Activated CD8-positive, alpha-beta memory T cell treated with anti-CD3 and anti-CD28 coated beads, Interleukin-2, amount 10 ng/mL, durations not matched to agents 7 days and 5 days (primary cell): ENCODE measurements around the gene CCM2. TPM values are rescaled to one million over a fixed set of nuclear protein-coding genes. Genes with fewer than 3 reads are reported as not detected.
A peak's percentile ranks its signal among the peaks of the same experiment; 100 is the strongest.
"Not testable (repeated sequence)": the region's sequence is repeated elsewhere in the genome, so short reads cannot be mapped to it uniquely, and the experiment has no call there.

Experiments used
- ATAC-seq: fragments of 150-1000 bp; cut with Tn5 transposase; one replicate; pipeline ENCODE4 v1.10.0; 2021; ENCODE audit warnings: moderate library complexity
- CTCF ChIA-PET: fragments of 350-600 bp; sonication (Branson Sonifier 250); formaldehyde crosslinking; loops from one replicate; lab custom pipeline; 2021; ENCODE audit warnings: antibody characterized with exemption; lab: Charles Lee
- DNase-seq: peaks from one replicate; pipeline ENCODE4 v3.0.0-alpha.2; 2020
- H3K27ac Mint-ChIP-seq: one replicate; pipeline ENCODE4 v1.8.0; 2021; ENCODE audit warnings: mild to moderate bottlenecking, mixed read lengths
- H3K27me3 Mint-ChIP-seq: one replicate; pipeline ENCODE4 v1.8.0; 2021; ENCODE audit warnings: mixed read lengths
- H3K36me3 Mint-ChIP-seq: one replicate; pipeline ENCODE4 v1.8.0; 2021; ENCODE audit warnings: mild to moderate bottlenecking, mixed read lengths
- H3K4me1 Mint-ChIP-seq: one replicate; pipeline ENCODE4 v1.8.0; 2021; ENCODE audit warnings: mixed read lengths
- H3K4me3 Mint-ChIP-seq: one replicate; pipeline ENCODE4 v1.8.0; 2021; ENCODE audit warnings: mild to moderate bottlenecking, moderate library complexity, mixed read lengths
- H3K9me3 Mint-ChIP-seq: one replicate; pipeline ENCODE4 v1.8.0; 2022; ENCODE audit warnings: low read depth, mixed read lengths
- total RNA-seq, 2 experiments: library from RNA; stranded (reverse); gene quantifications; one replicate each; pipeline ENCODE4 v1.2.3, GENCODE V29; 2021

Gene CCM2
- total RNA-seq, 2 experiments from 2014 or later = 87.5 to 113 TPM

GRCh38 chr7:45001826-45002225 lies 1.8 kb downstream of the CCM2 start:
- DNase-seq = no peak
- CTCF ChIA-PET = interaction anchor here (0.6 to 4.4 kb wide), 14 partner anchors 12 to 134 kb away, joined by 3 to 29 read pairs (median 4); partner anchors contain the start of genes MYO1G and PURB
- no peaks in the 10 kb centered on the region for H3K9me3 Mint-ChIP-seq
- no peak for ATAC-seq
- H3K4me1 Mint-ChIP-seq = peaks cover 53% of the 10 kb centered on the region
- H3K36me3 Mint-ChIP-seq = peaks cover 29% of the 10 kb centered on the region
- peak overlapping the region; percentile 17 for H3K4me3 Mint-ChIP-seq
- no peaks in the 10 kb centered on the region for H3K27me3 Mint-ChIP-seq
- peak overlapping the region; percentile 6 for H3K27ac Mint-ChIP-seq

DNA sequence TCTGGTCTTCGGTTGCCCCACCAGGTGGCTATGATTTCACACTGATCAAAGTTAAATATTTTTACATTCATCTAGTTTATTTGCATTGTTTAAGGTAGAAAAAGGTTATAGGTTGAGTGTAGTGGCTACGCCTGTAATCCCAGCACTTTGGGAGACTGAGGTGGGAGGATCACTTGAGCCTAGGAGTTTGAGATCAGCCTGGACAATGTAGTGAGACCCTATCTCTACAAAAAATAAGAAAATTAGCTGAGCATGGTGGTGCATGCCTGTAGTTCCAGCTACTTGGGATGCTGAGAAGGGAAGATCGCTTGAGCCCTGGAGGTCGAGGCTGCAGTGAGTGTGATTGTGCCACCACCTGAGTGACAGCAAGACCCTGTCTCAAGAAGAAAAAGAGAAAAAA lies 3.8 kb downstream of the CCM2 start:
- Mint-ChIP-seq H3K27me3 (no peaks in the 10 kb centered on the region), H3K4me3 (no peak overlapping the region), H3K9me3 (no peaks in the 10 kb centered on the region), H3K36me3 (peaks cover 40% of the 10 kb centered on the region), H3K4me1 (peaks cover 63% of the 10 kb centered on the region), H3K27ac (no peak overlapping the region)
- CTCF ChIA-PET = interaction anchor here (1.0 to 4.4 kb wide), 3 partner anchors 9 to 33 kb away, joined by 3 to 29 read pairs (median 3); no protein-coding TSS in a partner anchor
- ATAC-seq = no peak
- no peak for DNase-seq

DNA sequence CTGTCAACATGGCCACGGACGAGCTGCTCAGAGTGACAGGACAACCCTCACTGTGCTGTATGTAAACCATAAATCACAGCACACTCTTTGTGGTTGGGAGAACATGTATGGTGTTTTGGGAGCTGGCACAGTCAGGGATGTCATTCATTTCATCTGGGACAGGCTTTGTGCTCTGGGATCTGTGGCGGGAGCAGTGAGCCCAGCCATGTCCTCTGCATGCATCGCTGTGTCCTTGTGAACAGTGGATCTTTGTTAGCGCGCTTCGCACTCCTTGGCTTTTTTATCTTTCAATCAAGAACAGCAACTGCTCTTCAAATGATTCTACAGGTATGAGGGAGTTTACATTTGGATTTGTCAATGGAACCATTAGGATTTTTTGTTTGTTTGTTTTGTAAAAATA lies 7.1 kb downstream of the CCM2 start:
- Mint-ChIP-seq H3K27me3 (no peaks in the 10 kb centered on the region), H3K9me3 (no peaks in the 10 kb centered on the region), H3K4me1 (peaks cover 56% of the 10 kb centered on the region), H3K27ac (peak overlapping the region; percentile 16), H3K36me3 (peaks cover 40% of the 10 kb centered on the region), H3K4me3 (no peak overlapping the region)
- ATAC-seq (no peak), DNase-seq (no peak)
- CTCF ChIA-PET = interaction anchor here (1.1 kb wide), 1 partner anchor 33 kb away, joined by 6 read pairs; no protein-coding TSS in a partner anchor

DNA sequence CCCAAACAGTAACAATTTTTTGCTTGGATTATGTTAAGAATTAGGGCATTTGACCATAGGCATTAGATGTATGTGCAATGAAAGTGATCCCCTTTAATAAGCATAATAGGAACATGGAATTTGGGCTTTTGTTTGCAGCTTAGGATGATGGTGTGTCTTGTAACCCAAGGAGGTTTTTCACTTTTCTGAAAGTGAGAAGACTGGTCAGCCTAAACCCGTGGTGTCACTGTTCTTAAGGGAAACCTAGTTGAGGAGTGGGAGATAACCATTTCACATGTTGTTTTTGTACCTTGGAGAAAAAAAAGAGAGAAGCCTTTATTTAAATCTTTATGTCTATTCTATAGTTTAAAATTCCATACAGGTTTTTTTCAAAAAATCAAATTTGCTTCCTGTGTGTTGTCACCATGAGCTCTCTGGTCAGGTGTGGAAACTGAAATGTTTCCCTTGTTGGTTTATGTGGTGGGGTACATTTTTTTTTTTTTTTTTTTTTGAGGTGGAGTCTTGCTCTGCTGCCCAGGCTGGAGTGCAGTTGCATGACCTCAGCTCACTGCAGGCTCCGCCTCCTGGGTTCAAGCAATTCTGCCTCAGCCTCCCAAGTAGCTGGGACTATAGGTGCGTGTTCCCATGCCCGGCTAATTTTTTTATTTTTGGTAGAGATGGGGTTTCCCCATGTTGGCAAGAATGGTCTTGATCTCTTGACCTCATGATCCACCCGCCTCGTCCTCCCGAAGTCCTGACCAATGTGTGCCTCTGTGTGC lies 7.7 kb downstream of the CCM2 start:
- Mint-ChIP-seq H3K4me1 (peaks cover 54% of the 10 kb centered on the region), H3K27ac (peak overlapping the region; percentile 86), H3K4me3 (peak overlapping the region; percentile 39), H3K27me3 (no peaks in the 10 kb centered on the region), H3K36me3 (peaks cover 41% of the 10 kb centered on the region), H3K9me3 (no peaks in the 10 kb centered on the region)
- DNase-seq (peak; percentile 70), ATAC-seq (peak; percentile 56)
- CTCF ChIA-PET = interaction anchor here (1.1 kb wide), 1 partner anchor 34 kb away, joined by 6 read pairs; no protein-coding TSS in a partner anchor

DNA sequence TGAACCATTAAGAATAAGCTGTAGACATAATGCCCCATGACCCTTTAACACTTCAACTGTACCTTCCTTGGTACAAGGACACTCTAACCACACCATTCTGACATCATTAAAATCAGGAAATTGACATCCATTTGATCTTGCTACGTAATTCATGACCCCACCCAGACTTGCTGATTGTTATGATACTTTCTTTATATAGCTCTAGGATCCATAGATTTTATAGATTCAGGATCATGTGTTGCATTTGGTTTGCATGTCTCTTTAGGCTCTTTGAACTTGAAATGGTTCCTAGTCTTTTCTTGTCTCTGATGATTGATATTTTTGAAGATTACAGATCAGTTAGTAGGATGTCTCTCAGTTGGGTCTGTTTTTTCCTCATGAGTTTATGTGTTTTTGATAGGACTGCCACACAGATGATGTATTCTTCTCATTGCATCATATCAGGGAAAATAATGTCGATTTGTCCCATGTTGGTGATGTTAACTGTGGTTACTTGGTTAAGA lies 13.5 kb downstream of the CCM2 start:
- ATAC-seq = no peak
- no peaks in the 10 kb centered on the region for H3K9me3 Mint-ChIP-seq
- H3K27me3 Mint-ChIP-seq = no peaks in the 10 kb centered on the region
- H3K27ac Mint-ChIP-seq = no peak overlapping the region
- DNase-seq = no peak
- H3K4me1 Mint-ChIP-seq = peaks cover 26% of the 10 kb centered on the region
- no peak overlapping the region for H3K4me3 Mint-ChIP-seq
- CTCF ChIA-PET = interaction anchor here (1.8 kb wide), 1 partner anchor 13 kb away, joined by 6 read pairs; no protein-coding TSS in a partner anchor
- peaks cover 42% of the 10 kb centered on the region for H3K36me3 Mint-ChIP-seq

GRCh38 chr7:45015313-45015712 lies 15.3 kb downstream of the CCM2 start:
- Mint-ChIP-seq H3K27ac (no peak overlapping the region), H3K4me1 (peaks cover 16% of the 10 kb centered on the region), H3K27me3 (no peaks in the 10 kb centered on the region), H3K36me3 (peaks cover 39% of the 10 kb centered on the region), H3K9me3 (no peaks in the 10 kb centered on the region), H3K4me3 (no peak overlapping the region)
- DNase-seq (no peak), ATAC-seq (no peak)
- CTCF ChIA-PET = interaction anchor here (1.3 kb wide), 1 partner anchor 42 kb away, joined by 3 read pairs; no protein-coding TSS in a partner anchor

GRCh38 chr7:45017253-45017652 lies 17.3 kb downstream of the CCM2 start:
- Mint-ChIP-seq H3K27ac (peak overlapping the region; percentile 5), H3K27me3 (no peaks in the 10 kb centered on the region), H3K4me3 (no peak overlapping the region), H3K9me3 (no peaks in the 10 kb centered on the region), H3K36me3 (peaks cover 35% of the 10 kb centered on the region), H3K4me1 (peaks cover 28% of the 10 kb centered on the region)
- no peak for ATAC-seq
- CTCF ChIA-PET = no interaction called here
- DNase-seq = no peak

DNA sequence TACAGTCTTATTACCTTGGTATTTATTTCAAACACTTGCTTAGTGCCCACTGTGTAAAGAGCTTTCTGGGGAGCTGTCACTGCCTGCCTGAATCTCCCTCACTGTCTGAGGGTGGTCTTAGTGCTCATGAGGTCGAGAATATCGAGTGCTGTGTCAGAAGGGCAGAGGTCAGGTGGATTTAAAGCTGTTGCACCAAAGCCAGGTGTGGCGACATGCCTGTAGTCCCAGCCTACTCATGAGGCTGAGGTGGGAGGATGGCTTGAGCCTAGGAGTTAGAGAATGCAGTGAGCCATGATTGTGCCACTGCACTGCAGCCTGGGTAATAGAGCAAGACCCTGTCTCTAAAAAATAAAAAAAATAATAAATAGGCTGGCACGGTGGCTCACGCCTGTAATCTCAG lies 20.9 kb downstream of the CCM2 start:
- no peaks in the 10 kb centered on the region for H3K27me3 Mint-ChIP-seq
- ATAC-seq (no peak), DNase-seq (no peak)
- H3K4me3 Mint-ChIP-seq = no peak overlapping the region
- peaks cover 37% of the 10 kb centered on the region for H3K36me3 Mint-ChIP-seq
- CTCF ChIA-PET = interaction anchor here (0.9 to 1.9 kb wide), 3 partner anchors 12 to 48 kb away, joined by 3 to 9 read pairs (median 3); no protein-coding TSS in a partner anchor
- peak overlapping the region; percentile 26 for H3K27ac Mint-ChIP-seq
- H3K4me1 Mint-ChIP-seq = peaks cover 36% of the 10 kb centered on the region
- H3K9me3 Mint-ChIP-seq = no peaks in the 10 kb centered on the region

- peak overlapping the region; percentile 76 for H3K27ac Mint-ChIP-seq
- peaks cover 42% of the 10 kb centered on the region for H3K4me1 Mint-ChIP-seq
- H3K4me3 Mint-ChIP-seq = no peak overlapping the region
- DNase-seq (no peak), ATAC-seq (peak; percentile 75)
- no peaks in the 10 kb centered on the region for H3K9me3 Mint-ChIP-seq
- CTCF ChIA-PET = interaction anchor here (0.9 to 2.4 kb wide), 6 partner anchors 11 to 49 kb away, joined by 3 to 10 read pairs (median 4); partner anchors contain the start of genes CCM2 and MYO1G
- H3K36me3 Mint-ChIP-seq = peaks cover 38% of the 10 kb centered on the region
- no peaks in the 10 kb centered on the region for H3K27me3 Mint-ChIP-seq
Measured at GRCh38 chr7:45021604-45022296, 21.7 kb downstream of the CCM2 start.

DNA sequence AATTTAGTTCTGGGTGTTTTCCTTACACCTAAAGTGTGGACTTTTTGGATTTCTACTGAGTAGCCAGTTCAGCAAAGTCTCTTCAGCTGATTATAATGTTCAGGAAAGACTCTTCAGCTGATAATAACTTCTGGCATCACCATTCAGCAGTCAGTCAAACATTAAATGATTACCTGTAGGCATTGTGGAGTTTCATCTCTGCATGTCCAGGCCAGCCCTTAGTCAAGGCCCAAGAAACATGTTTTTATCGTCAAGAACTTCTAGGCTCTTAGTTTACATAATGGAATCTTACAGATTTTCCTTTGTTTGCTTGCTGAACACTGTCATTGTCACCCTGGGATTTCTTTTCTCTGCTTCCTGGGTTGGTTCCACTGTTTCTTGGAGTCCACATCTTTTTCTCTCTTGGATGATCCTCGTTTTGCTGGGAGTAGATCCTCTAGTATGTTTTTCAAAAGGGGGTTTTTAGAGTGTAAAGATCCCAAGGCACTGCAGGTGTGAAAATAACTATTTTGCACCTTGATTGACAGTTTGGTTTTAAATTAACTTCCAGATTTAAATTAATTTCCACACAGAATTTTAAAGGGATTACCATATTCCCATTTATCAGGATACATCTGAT lies 24.2 kb downstream of the CCM2 start:
- Mint-ChIP-seq H3K27me3 (no peaks in the 10 kb centered on the region), H3K4me1 (peaks cover 66% of the 10 kb centered on the region), H3K9me3 (no peaks in the 10 kb centered on the region), H3K36me3 (peaks cover 46% of the 10 kb centered on the region), H3K27ac (peak overlapping the region; percentile 21), H3K4me3 (no peak overlapping the region)
- DNase-seq (peak; percentile 1), ATAC-seq (no peak)
- CTCF ChIA-PET = interaction anchor here (1.0 kb wide), 1 partner anchor 51 kb away, joined by 4 read pairs; no protein-coding TSS in a partner anchor

GRCh38 chr7:45025473-45025872 lies 25.5 kb downstream of the CCM2 start:
- H3K4me3 Mint-ChIP-seq = peak overlapping the region; percentile 10

GRCh38 chr7:45026013-45026412 lies 26.0 kb downstream of the CCM2 start:
- DNase-seq (no peak), ATAC-seq (peak; percentile 21)
- Mint-ChIP-seq H3K9me3 (no peaks in the 10 kb centered on the region), H3K27me3 (no peaks in the 10 kb centered on the region), H3K4me1 (peaks cover 74% of the 10 kb centered on the region), H3K4me3 (peak overlapping the region; percentile 10), H3K36me3 (peaks cover 54% of the 10 kb centered on the region), H3K27ac (peak overlapping the region; percentile 76)
- CTCF ChIA-PET = interaction anchor here (1.1 to 4.8 kb wide), 4 partner anchors 27 to 52 kb away, joined by 3 to 27 read pairs (median 3); no protein-coding TSS in a partner anchor

More at GRCh38 chr7:45025473-45025872, 25.5 kb downstream of the CCM2 start:
- not testable (repeated sequence) for ATAC-seq, H3K27me3 Mint-ChIP-seq, H3K9me3 Mint-ChIP-seq, DNase-seq
- peaks cover 77% of the 10 kb centered on the region for H3K4me1 Mint-ChIP-seq
- CTCF ChIA-PET = interaction anchor here (1.1 to 4.8 kb wide), 4 partner anchors 26 to 51 kb away, joined by 3 to 27 read pairs (median 3); no protein-coding TSS in a partner anchor
- peak overlapping the region; percentile 76 for H3K27ac Mint-ChIP-seq
- H3K36me3 Mint-ChIP-seq = peaks cover 54% of the 10 kb centered on the region
